Measurements from ENCODE around the gene CDT1. TPM values are rescaled to one million over a fixed set of nuclear protein-coding genes. Genes with fewer than 3 reads are reported as not detected.
A peak's percentile ranks its signal among the peaks of the same experiment; 100 is the strongest.

CDT1 gene
- total RNA-seq, 1 experiment from 2014 or later: 16.6 TPM

DNA sequence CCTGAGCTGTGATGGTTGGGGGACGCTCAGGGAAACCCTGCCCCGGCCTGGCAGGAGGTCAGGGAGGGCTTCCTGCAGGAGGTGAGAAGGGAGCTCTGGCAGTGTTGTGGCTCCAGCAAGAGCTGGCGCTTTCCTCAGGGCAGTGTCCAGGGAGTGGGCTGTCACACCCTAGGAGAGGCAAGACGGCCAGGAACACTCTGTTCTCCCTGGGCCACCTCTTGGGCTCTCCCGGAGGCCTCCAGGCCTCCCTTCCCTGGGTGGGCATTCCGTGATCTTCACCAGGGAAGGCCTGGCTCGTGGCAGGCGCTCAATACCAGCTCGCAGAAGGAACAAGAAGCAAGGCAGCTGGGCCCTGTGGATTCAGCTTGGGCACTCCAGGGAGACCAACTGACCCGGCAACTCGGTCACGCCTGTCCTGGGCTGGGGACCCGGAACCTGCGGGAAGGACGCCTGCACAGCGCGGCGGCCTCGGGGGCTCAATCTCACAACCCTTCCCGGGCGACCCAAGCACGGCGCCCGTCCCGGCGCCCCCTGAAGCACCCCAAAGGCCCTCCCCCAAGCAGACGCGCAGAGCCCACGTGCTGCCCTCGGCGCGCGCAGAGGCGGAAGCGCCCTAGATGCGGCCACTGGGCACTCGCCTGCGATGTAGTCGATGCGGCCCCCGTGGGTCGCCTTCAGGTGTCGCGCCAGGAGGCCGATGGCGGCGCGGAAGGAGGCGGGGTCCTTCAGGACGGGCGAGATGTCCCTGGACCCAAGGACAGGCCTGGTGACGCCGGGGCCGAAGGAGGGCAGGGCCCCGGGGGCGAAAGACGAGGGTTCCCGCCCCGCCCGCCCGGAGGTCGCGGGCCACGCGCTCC is 7.6 kb downstream of the CDT1 start:
- Mint-ChIP-seq H3K4me3 (ENCODE audit: unreplicated experiment) (peak overlapping the region; percentile 76), H3K27ac (ENCODE audit: low read depth, unreplicated experiment) (peak overlapping the region; percentile 77), H3K9me3 (ENCODE audit: unreplicated experiment) (no peaks in the 10 kb centered on the region), H3K36me3 (ENCODE audit: insufficient read depth, unreplicated experiment) (peaks cover 41% of the 10 kb centered on the region), H3K4me1 (ENCODE audit: insufficient read depth, unreplicated experiment) (peaks cover 5% of the 10 kb centered on the region), H3K27me3 (ENCODE audit: insufficient read depth, unreplicated experiment) (no peaks in the 10 kb centered on the region)
- TF ChIP-seq, protein P1, sequence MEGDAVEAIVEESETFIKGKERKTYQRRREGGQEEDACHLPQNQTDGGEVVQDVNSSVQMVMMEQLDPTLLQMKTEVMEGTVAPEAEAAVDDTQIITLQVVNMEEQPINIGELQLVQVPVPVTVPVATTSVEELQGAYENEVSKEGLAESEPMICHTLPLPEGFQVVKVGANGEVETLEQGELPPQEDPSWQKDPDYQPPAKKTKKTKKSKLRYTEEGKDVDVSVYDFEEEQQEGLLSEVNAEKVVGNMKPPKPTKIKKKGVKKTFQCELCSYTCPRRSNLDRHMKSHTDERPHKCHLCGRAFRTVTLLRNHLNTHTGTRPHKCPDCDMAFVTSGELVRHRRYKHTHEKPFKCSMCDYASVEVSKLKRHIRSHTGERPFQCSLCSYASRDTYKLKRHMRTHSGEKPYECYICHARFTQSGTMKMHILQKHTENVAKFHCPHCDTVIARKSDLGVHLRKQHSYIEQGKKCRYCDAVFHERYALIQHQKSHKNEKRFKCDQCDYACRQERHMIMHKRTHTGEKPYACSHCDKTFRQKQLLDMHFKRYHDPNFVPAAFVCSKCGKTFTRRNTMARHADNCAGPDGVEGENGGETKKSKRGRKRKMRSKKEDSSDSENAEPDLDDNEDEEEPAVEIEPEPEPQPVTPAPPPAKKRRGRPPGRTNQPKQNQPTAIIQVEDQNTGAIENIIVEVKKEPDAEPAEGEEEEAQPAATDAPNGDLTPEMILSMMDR (IDR thresholded peaks at IDR 0.05; ENCODE audit: unreplicated experiment): no peak
- BruUV-seq (replicated peaks): no TSS peak
- POLR2A ChIA-PET: interaction anchor here (0.6 to 4.1 kb wide), 26 partner anchors 7 to 846 kb away, joined by 3 to 42 read pairs (median 6); partner anchors contain the start of genes CDH15, CDT1, CHMP1A and CTU2
- CTCF ChIA-PET: interaction anchor here (0.6 to 6.2 kb wide), 11 partner anchors 25 to 356 kb away, joined by 3 to 47 read pairs (median 4); partner anchors contain the start of genes GALNS and TRAPPC2L
- intact Hi-C loops (cut with micrococcal nuclease): no loop called here
- DNase-seq (ENCODE audit: unreplicated experiment): peak; percentile 84

DNA sequence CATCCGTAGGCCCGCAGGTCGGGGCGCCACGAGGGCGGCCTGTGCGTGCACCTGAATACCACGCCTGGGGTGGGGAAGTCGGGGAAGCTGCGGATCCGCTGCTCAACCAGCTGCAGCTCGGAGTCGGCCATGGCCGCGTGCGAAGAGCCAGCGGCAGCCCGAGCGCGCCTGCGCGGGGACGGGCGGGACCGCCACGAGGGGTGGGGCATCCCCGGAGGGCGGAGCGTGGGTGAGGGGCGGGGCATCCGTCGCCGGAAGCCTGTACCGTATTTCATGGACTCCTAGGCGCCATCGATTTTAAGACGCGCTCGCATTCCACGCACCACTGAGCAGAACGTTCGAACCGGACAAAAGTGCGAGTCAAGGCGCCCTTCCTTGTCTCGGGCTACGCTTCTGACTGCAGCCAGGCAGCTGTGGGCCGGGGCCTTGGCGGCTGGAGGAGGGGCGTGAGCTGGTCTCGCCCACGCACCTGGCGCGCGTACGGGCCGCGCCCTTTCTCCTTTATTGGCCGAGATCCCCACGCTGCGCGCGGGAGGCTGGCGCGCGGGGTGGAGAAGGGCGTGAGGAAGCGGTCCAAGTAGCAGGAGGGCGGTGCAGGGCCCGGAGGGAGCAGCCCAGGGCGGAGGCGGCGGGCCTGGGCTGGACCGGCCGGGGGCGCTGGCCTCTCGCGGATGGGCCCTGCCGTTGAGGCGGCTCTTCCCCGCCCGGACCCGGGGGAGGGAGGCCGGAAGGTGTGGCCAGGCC is 8.4 kb downstream of the CDT1 start, which contains the start of gene APRT:
TSS of gene APRT (minus strand) at position 160 of the 744 bp plus-strand sequence. CDS start at position 131, 29 bp downstream.
- BruUV-seq (replicated peaks): TSS peak; percentile 48
- TF ChIP-seq, protein P1 (IDR thresholded peaks at IDR 0.05; ENCODE audit: unreplicated experiment): peak; percentile 18
- H3K27ac Mint-ChIP-seq (ENCODE audit: low read depth, unreplicated experiment): peak within 1 kb of the TSS; percentile 77
- POLR2A ChIA-PET: interaction anchor here (0.6 to 4.1 kb wide), 25 partner anchors 8 to 1306 kb away, joined by 3 to 42 read pairs (median 5); partner anchors contain the start of genes CDH15, CDT1, CHMP1A and GALNS
- H3K4me3 Mint-ChIP-seq (ENCODE audit: unreplicated experiment): peak within 1 kb of the TSS; percentile 76
- peak; percentile 89 for DNase-seq (ENCODE audit: unreplicated experiment)
- peaks cover 5% of the 10 kb centered on the region for H3K4me1 Mint-ChIP-seq (ENCODE audit: insufficient read depth, unreplicated experiment)
- intact Hi-C loops (cut with micrococcal nuclease): loop anchor here (1.0 kb wide), 3 partner anchors 45 to 405 kb away; partner anchors contain the start of genes TRAPPC2L and ZNF778
- no peaks in the 10 kb centered on the region for H3K9me3 Mint-ChIP-seq (ENCODE audit: unreplicated experiment)
- peaks cover 40% of the 10 kb centered on the region for H3K36me3 Mint-ChIP-seq (ENCODE audit: insufficient read depth, unreplicated experiment)
- CTCF ChIA-PET: interaction anchor here (0.7 to 6.2 kb wide), 8 partner anchors 13 to 355 kb away, joined by 3 to 47 read pairs (median 3); partner anchors contain the start of genes GALNS and TRAPPC2L
- no peaks in the 10 kb centered on the region for H3K27me3 Mint-ChIP-seq (ENCODE audit: insufficient read depth, unreplicated experiment)

- intact Hi-C loops (cut with micrococcal nuclease): loop anchor here (1.0 kb wide), 3 partner anchors 45 to 405 kb away; partner anchors contain the start of genes TRAPPC2L and ZNF778
- peaks cover 34% of the 10 kb centered on the region for H3K36me3 Mint-ChIP-seq (ENCODE audit: insufficient read depth, unreplicated experiment)
- no peaks in the 10 kb centered on the region for H3K27me3 Mint-ChIP-seq (ENCODE audit: insufficient read depth, unreplicated experiment)
- DNase-seq (ENCODE audit: unreplicated experiment): peak; percentile 60
- peaks cover 5% of the 10 kb centered on the region for H3K4me1 Mint-ChIP-seq (ENCODE audit: insufficient read depth, unreplicated experiment)
- ChIA-PET CTCF (interaction anchor here (0.6 to 6.2 kb wide), 7 partner anchors 11 to 354 kb away, joined by 3 to 47 read pairs (median 4); partner anchors contain the start of genes GALNS and TRAPPC2L), POLR2A (interaction anchor here (0.6 to 4.1 kb wide), 21 partner anchors 9 to 430 kb away, joined by 3 to 42 read pairs (median 5); partner anchors contain the start of genes CDH15, CDT1, GALNS and PIEZO1)
- peak overlapping the region; percentile 76 for H3K4me3 Mint-ChIP-seq (ENCODE audit: unreplicated experiment)
- TF ChIP-seq, protein P1 (IDR thresholded peaks at IDR 0.05; ENCODE audit: unreplicated experiment): no peak
- BruUV-seq (replicated peaks): no TSS peak
- peak overlapping the region; percentile 77 for H3K27ac Mint-ChIP-seq (ENCODE audit: low read depth, unreplicated experiment)
- no peaks in the 10 kb centered on the region for H3K9me3 Mint-ChIP-seq (ENCODE audit: unreplicated experiment)
Measured at GRCh38 chr16:88812513-88813268, 9.1 kb downstream of the CDT1 start.

Data from MCF 10A (cell line).